Lower leg skin (tissue), 4 donors: ENCODE results near the gene DRGX. TPM values are rescaled to one million over a fixed set of nuclear protein-coding genes. Genes with fewer than 3 reads are reported as not detected.
A peak's percentile ranks its signal among the peaks of the same experiment; 100 is the strongest.

Source experiments
- DNase-seq, 2 donors: peaks; one replicate each; pipeline ENCODE4 v3.0.0-alpha.2; 2019; ENCODE audit warnings: low spot score in 2 of 2
- H3K4me3 ChIP-seq: fragments of 200-600 bp; sonication (generic); 2 replicates; pipeline ENCODE4 v1.5.1; 2017; ENCODE audit warnings: mild to moderate bottlenecking, low read depth; ENCODE audit not compliant: poor library complexity, severe bottlenecking
- CTCF ChIP-seq, 3 donors: fragments of 450-650 bp; IDR thresholded peaks; one replicate each; pipeline ENCODE4 v1.5.1; 2016; ENCODE audit warnings: antibody characterized with exemption in 3 of 3, mild to moderate bottlenecking in 3 of 3, moderate library complexity in 2 of 3
- POLR2A ChIP-seq, 2 donors: fragments of 450-650 bp; IDR thresholded peaks; one replicate each; pipeline ENCODE4 v1.6.1; 2016 to 2017; ENCODE audit warnings: antibody characterized with exemption in 2 of 2, mild to moderate bottlenecking in 1 of 2, moderate library complexity in 1 of 2
- WGBS, 2 donors: methylation state at CpG; one replicate each; pipeline ENCODE4 v1.1.5; 2018; 5-methylcytosine and 5-hydroxymethylcytosine counted together
- intact Hi-C: fragments of 100-400 bp; cut with DNase I; formaldehyde crosslinking; loops from one replicate; pipeline ENCODE4 v1.15.0; 2023; ENCODE audit warnings: low total_unique reads
- total RNA-seq, 4 donors: library from RNA; depleted of rRNA; stranded (reverse); fragments of >200 nt; gene quantifications; one replicate each; pipeline ENCODE4 v1.1.0, GENCODE V29; 2016

DRGX gene
- total RNA-seq, 4 donors from 2014 or later = not detected

GRCh38 chr10:49433069-49433468 lies 37.2 kb upstream of the DRGX start:
- DNase-seq = no peak
- intact Hi-C loops = no loop called here
- TF ChIP-seq CTCF (IDR thresholded peaks at IDR 0.05) = no peak
- TF ChIP-seq POLR2A (IDR thresholded peaks at IDR 0.05) = no peak
- H3K4me3 ChIP-seq = no peak overlapping the region
- 91 to 92% methylated on average over 2 of the region's 2 CpGs for WGBS, 2 donors

- WGBS, 2 donors = 79 to 83% methylated on average over 2 of the region's 2 CpGs
- DNase-seq = no peak
- no peak overlapping the region for H3K4me3 ChIP-seq
- TF ChIP-seq POLR2A (IDR thresholded peaks at IDR 0.05) (no peak), CTCF (IDR thresholded peaks at IDR 0.05) (no peak)
- intact Hi-C loops = no loop called here
These were observed 35.5 kb upstream of the DRGX start for GRCh38 chr10:49431426-49431825.

GRCh38 chr10:49429458-49429857 lies 33.6 kb upstream of the DRGX start:
- intact Hi-C loops = no loop called here
- TF ChIP-seq CTCF (IDR thresholded peaks at IDR 0.05) (no peak), POLR2A (IDR thresholded peaks at IDR 0.05) (no peak)
- WGBS, 2 donors = 77 to 83% methylated on average over 5 of the region's 5 CpGs
- no peak overlapping the region for H3K4me3 ChIP-seq
- no peak for DNase-seq

GRCh38 chr10:49426490-49427360 lies 30.8 kb upstream of the DRGX start:
- intact Hi-C loops = no loop called here
- TF ChIP-seq CTCF (IDR thresholded peaks at IDR 0.05) = no peak
- TF ChIP-seq POLR2A (IDR thresholded peaks at IDR 0.05) = no peak
- H3K4me3 ChIP-seq = no peak overlapping the region
- 81 to 85% methylated on average over 9 of the region's 9 CpGs for WGBS, 2 donors
- DNase-seq = no peak

- DNase-seq = peak in 1 of 2 donors; percentile 48
- 33 to 37% methylated on average over 7 of the region's 7 CpGs for WGBS, 2 donors
- H3K4me3 ChIP-seq = no peak overlapping the region
- TF ChIP-seq CTCF (IDR thresholded peaks at IDR 0.05) (no peak), POLR2A (IDR thresholded peaks at IDR 0.05) (no peak)
- intact Hi-C loops = no loop called here
These were observed 23.1 kb upstream of the DRGX start for GRCh38 chr10:49419005-49419404.
